Mucosa of stomach (tissue), 1 donor: ENCODE measurements around the gene FMN1.

Source experiments
- H3K27me3 ChIP-seq: one replicate; pipeline ENCODE4 v1.7.0; 2013; ENCODE audit warnings: mild to moderate bottlenecking, low read length; ENCODE audit not compliant: control insufficient read depth, insufficient read depth
- H3K36me3 ChIP-seq: one replicate; pipeline ENCODE4 v1.7.0; 2013; ENCODE audit warnings: low read length; ENCODE audit not compliant: control insufficient read depth, insufficient read depth
- H3K4me1 ChIP-seq: one replicate; pipeline ENCODE4 v1.7.0; 2013; ENCODE audit warnings: mild to moderate bottlenecking, low read length; ENCODE audit not compliant: control insufficient read depth, insufficient read depth
- H3K4me3 ChIP-seq: one replicate; pipeline ENCODE4 v1.7.0; 2013; ENCODE audit warnings: low read length
- H3K9ac ChIP-seq: one replicate; pipeline ENCODE4 v1.7.0; 2013; ENCODE audit warnings: mild to moderate bottlenecking, low read length, moderate library complexity
- H3K9me3 ChIP-seq: one replicate; pipeline ENCODE4 v1.7.0; 2013; ENCODE audit warnings: mild to moderate bottlenecking, low read length, moderate library complexity; ENCODE audit not compliant: control insufficient read depth
- donor health status: Pancreatic carcinoma.

FMN1 gene

GRCh38 chr15:32716216-32716914 is 478.1 kb downstream of the FMN1 start:
- H3K9ac ChIP-seq: no peak overlapping the region
- peaks cover 64% of the 10 kb centered on the region for H3K27me3 ChIP-seq

More at GRCh38 chr15:32716216-32716914, 478.1 kb downstream of the FMN1 start:
- no peak overlapping the region for H3K4me3 ChIP-seq
- H3K36me3 ChIP-seq: no peaks in the 10 kb centered on the region
- no peaks in the 10 kb centered on the region for H3K9me3 ChIP-seq
- peaks cover 10% of the 10 kb centered on the region for H3K4me1 ChIP-seq
